Activated CD8-positive, alpha-beta memory T cell treated with anti-CD3 and anti-CD28 coated beads, Interleukin-2, amount 10 ng/mL, durations not matched to agents 7 days and 5 days (primary cell): ENCODE measurements around the gene AKT1S1. TPM values are rescaled to one million over a fixed set of nuclear protein-coding genes. Genes with fewer than 3 reads are reported as not detected.
"Not testable (repeated sequence)": the region's sequence is repeated elsewhere in the genome, so short reads cannot be mapped to it uniquely, and the experiment has no call there.

Experiments
- ATAC-seq: fragments of 150-1000 bp; cut with Tn5 transposase; one replicate; pipeline ENCODE4 v1.10.0; 2021; ENCODE audit warnings: moderate library complexity
- CTCF ChIA-PET: fragments of 350-600 bp; sonication (Branson Sonifier 250); formaldehyde crosslinking; loops from one replicate; lab custom pipeline; 2021; ENCODE audit warnings: antibody characterized with exemption; lab: Charles Lee
- DNase-seq: peaks from one replicate; pipeline ENCODE4 v3.0.0-alpha.2; 2020
- H3K27ac Mint-ChIP-seq: one replicate; pipeline ENCODE4 v1.8.0; 2021; ENCODE audit warnings: mild to moderate bottlenecking, mixed read lengths
- H3K27me3 Mint-ChIP-seq: one replicate; pipeline ENCODE4 v1.8.0; 2021; ENCODE audit warnings: mixed read lengths
- H3K36me3 Mint-ChIP-seq: one replicate; pipeline ENCODE4 v1.8.0; 2021; ENCODE audit warnings: mild to moderate bottlenecking, mixed read lengths
- H3K4me1 Mint-ChIP-seq: one replicate; pipeline ENCODE4 v1.8.0; 2021; ENCODE audit warnings: mixed read lengths
- H3K4me3 Mint-ChIP-seq: one replicate; pipeline ENCODE4 v1.8.0; 2021; ENCODE audit warnings: mild to moderate bottlenecking, moderate library complexity, mixed read lengths
- H3K9me3 Mint-ChIP-seq: one replicate; pipeline ENCODE4 v1.8.0; 2022; ENCODE audit warnings: low read depth, mixed read lengths
- total RNA-seq, 2 experiments: library from RNA; stranded (reverse); gene quantifications; one replicate each; pipeline ENCODE4 v1.2.3, GENCODE V29; 2021

Gene AKT1S1
- 10 to 100 TPM; 13.4 to 21.2 TPM for total RNA-seq

- H3K9me3 Mint-ChIP-seq = no peaks in the 10 kb centered on the region
- CTCF ChIA-PET = interaction anchor here (0.8 to 1.4 kb wide), 5 partner anchors 8 to 200 kb away, joined by 3 to 6 read pairs (median 3); partner anchors contain the start of genes FUZ, PNKP and PRMT1
- H3K27me3 Mint-ChIP-seq = no peaks in the 10 kb centered on the region
- H3K27ac Mint-ChIP-seq = no peak within 1 kb of the TSS
- ATAC-seq = peak; percentile 73
- H3K4me3 Mint-ChIP-seq = no peak within 1 kb of the TSS
- peak; percentile 100 for DNase-seq
- peaks cover 5% of the 10 kb centered on the region for H3K36me3 Mint-ChIP-seq
- H3K4me1 Mint-ChIP-seq = peaks cover 33% of the 10 kb centered on the region
Measured at GRCh38 chr19:49877020-49877878, at the start of gene AKT1S1, which contains the start of gene TBC1D17. TSS of gene AKT1S1 (minus strand) at chr19:49877355. CDS start at chr19:49873295, 4,060 bp downstream. TSS of gene TBC1D17 (plus strand) at chr19:49877702. CDS start at chr19:49877724, 22 bp downstream.

- H3K4me3 Mint-ChIP-seq = peak overlapping the region; percentile 9
- peaks cover 53% of the 10 kb centered on the region for H3K36me3 Mint-ChIP-seq
Measured at GRCh38 chr19:49926515-49926914, 49.4 kb upstream of the AKT1S1 start.

GRCh38 chr19:49925486-49925885 lies 48.3 kb upstream of the AKT1S1 start:
- Mint-ChIP-seq H3K36me3 (peaks cover 54% of the 10 kb centered on the region), H3K27ac (no peak overlapping the region), H3K4me1 (peaks cover 66% of the 10 kb centered on the region), H3K9me3 (no peaks in the 10 kb centered on the region), H3K27me3 (no peaks in the 10 kb centered on the region), H3K4me3 (peak overlapping the region; percentile 4)
- ATAC-seq (no peak), DNase-seq (no peak)
- CTCF ChIA-PET = no interaction called here

More at GRCh38 chr19:49926515-49926914, 49.4 kb upstream of the AKT1S1 start:
- CTCF ChIA-PET = no interaction called here
- Mint-ChIP-seq H3K4me1 (peaks cover 66% of the 10 kb centered on the region), H3K9me3 (no peaks in the 10 kb centered on the region), H3K27ac (no peak overlapping the region), H3K27me3 (no peaks in the 10 kb centered on the region)
- DNase-seq (no peak), ATAC-seq (no peak)

- peaks cover 63% of the 10 kb centered on the region for H3K4me1 Mint-ChIP-seq
- ATAC-seq, DNase-seq, H3K27ac Mint-ChIP-seq, CTCF ChIA-PET, H3K4me3 Mint-ChIP-seq, H3K9me3 Mint-ChIP-seq, H3K27me3 Mint-ChIP-seq: not testable (repeated sequence)
- peaks cover 53% of the 10 kb centered on the region for H3K36me3 Mint-ChIP-seq
Measured at GRCh38 chr19:49924881-49925210, 47.7 kb upstream of the AKT1S1 start.

GRCh38 chr19:49924004-49924880 lies 47.1 kb upstream of the AKT1S1 start:
- Mint-ChIP-seq H3K4me1 (peaks cover 62% of the 10 kb centered on the region), H3K4me3 (no peak overlapping the region), H3K27me3 (no peaks in the 10 kb centered on the region), H3K9me3 (no peaks in the 10 kb centered on the region), H3K27ac (peak overlapping the region; percentile 65), H3K36me3 (peaks cover 52% of the 10 kb centered on the region)
- DNase-seq = no peak
- ATAC-seq = no peak
- CTCF ChIA-PET = no interaction called here

GRCh38 chr19:49923055-49924003 lies 46.2 kb upstream of the AKT1S1 start:
- H3K27ac Mint-ChIP-seq = peak overlapping the region; percentile 65
- H3K4me1 Mint-ChIP-seq = peaks cover 59% of the 10 kb centered on the region
- CTCF ChIA-PET = no interaction called here
- ATAC-seq (no peak), DNase-seq (no peak)
- no peak overlapping the region for H3K4me3 Mint-ChIP-seq
- peaks cover 48% of the 10 kb centered on the region for H3K36me3 Mint-ChIP-seq
- no peaks in the 10 kb centered on the region for H3K9me3 Mint-ChIP-seq
- no peaks in the 10 kb centered on the region for H3K27me3 Mint-ChIP-seq

- ATAC-seq (peak; percentile 21), DNase-seq (no peak)
- H3K36me3 Mint-ChIP-seq = peaks cover 44% of the 10 kb centered on the region
- no peak overlapping the region for H3K4me3 Mint-ChIP-seq
- no peaks in the 10 kb centered on the region for H3K27me3 Mint-ChIP-seq
- peaks cover 52% of the 10 kb centered on the region for H3K4me1 Mint-ChIP-seq
- peak overlapping the region; percentile 9 for H3K27ac Mint-ChIP-seq
- no peaks in the 10 kb centered on the region for H3K9me3 Mint-ChIP-seq
- CTCF ChIA-PET = interaction anchor here (0.9 to 1.2 kb wide), 2 partner anchors 9 to 15 kb away, joined by 3 read pairs; no protein-coding TSS in a partner anchor
Measured at GRCh38 chr19:49921871-49922795, 45.0 kb upstream of the AKT1S1 start.

GRCh38 chr19:49920624-49921363 lies 43.6 kb upstream of the AKT1S1 start:
- no peak for ATAC-seq
- DNase-seq = no peak
- Mint-ChIP-seq H3K4me1 (peaks cover 48% of the 10 kb centered on the region), H3K27ac (no peak overlapping the region), H3K9me3 (no peaks in the 10 kb centered on the region), H3K4me3 (no peak overlapping the region), H3K36me3 (peaks cover 47% of the 10 kb centered on the region), H3K27me3 (no peaks in the 10 kb centered on the region)
- CTCF ChIA-PET = interaction anchor here (0.5 kb wide), 1 partner anchor 170 kb away, joined by 3 read pairs; no protein-coding TSS in a partner anchor

GRCh38 chr19:49918089-49918488 lies 40.9 kb upstream of the AKT1S1 start:
- CTCF ChIA-PET = interaction anchor here (1.1 kb wide), 1 partner anchor 28 kb away, joined by 3 read pairs; no protein-coding TSS in a partner anchor
- Mint-ChIP-seq H3K9me3 (no peaks in the 10 kb centered on the region), H3K27me3 (no peaks in the 10 kb centered on the region), H3K27ac (no peak overlapping the region), H3K36me3 (peaks cover 53% of the 10 kb centered on the region), H3K4me3 (no peak overlapping the region), H3K4me1 (peaks cover 46% of the 10 kb centered on the region)
- ATAC-seq (no peak), DNase-seq (no peak)

- peaks cover 47% of the 10 kb centered on the region for H3K4me1 Mint-ChIP-seq
- peak overlapping the region; percentile 41 for H3K27ac Mint-ChIP-seq
- ATAC-seq (no peak), DNase-seq (no peak)
- no peak overlapping the region for H3K4me3 Mint-ChIP-seq
- no peaks in the 10 kb centered on the region for H3K9me3 Mint-ChIP-seq
- CTCF ChIA-PET = interaction anchor here (1.1 kb wide), 1 partner anchor 27 kb away, joined by 3 read pairs; no protein-coding TSS in a partner anchor
- H3K36me3 Mint-ChIP-seq = peaks cover 58% of the 10 kb centered on the region
- H3K27me3 Mint-ChIP-seq = no peaks in the 10 kb centered on the region
Measured at GRCh38 chr19:49916839-49917733, 39.9 kb upstream of the AKT1S1 start.
